ENCODE results near the gene C1QTNF9.
"Not testable (repeated sequence)": the region's sequence is repeated elsewhere in the genome, so short reads cannot be mapped to it uniquely, and the experiment has no call there.

Gene C1QTNF9

GRCh38 chr13:24362435-24362952 lies 53.1 kb downstream of the C1QTNF9 start:
- no peak for DNase-seq (ENCODE audit: low read depth, low spot score)

- no peak for DNase-seq (ENCODE audit: low read depth, low spot score)
These were observed 55.8 kb downstream of the C1QTNF9 start for GRCh38 chr13:24365191-24365590.

GRCh38 chr13:24366315-24366714 lies 56.9 kb downstream of the C1QTNF9 start:
- DNase-seq (ENCODE audit: low read depth, low spot score): not testable (repeated sequence)

GRCh38 chr13:24371273-24371672 lies 61.9 kb downstream of the C1QTNF9 start:
- not testable (repeated sequence) for DNase-seq (ENCODE audit: low read depth, low spot score)
